GM12878 (cell line): ENCODE data around the gene OTUD3. TPM values are rescaled to one million over a fixed set of nuclear protein-coding genes. Genes with fewer than 3 reads are reported as not detected.

Experiments
- ATAC-seq: fragments of 200-7000 bp; cut with Tn5 transposase; 3 replicates; pipeline ENCODE4 v1.9.1; 2020; ENCODE audit warnings: mild to moderate bottlenecking, moderate library complexity
- BruUV-seq: library from RNA; stranded (reverse); fragments of 400-500 nt; replicated peaks from 2 replicates; lab custom pipeline; 2021; lab: Mats Ljungman, UMichigan
- CTCF ChIA-PET: fragments of 300-600 bp; sonication (Branson Sonifier 250); formaldehyde crosslinking; extraction: SDS; loops from one replicate; lab custom pipeline; 2021; ENCODE audit warnings: inconsistent platforms; lab: Yijun Ruan, JAX
- POLR2A ChIA-PET: fragments of 350-600 bp; formaldehyde crosslinking; extraction: SDS; loops from one replicate; lab custom pipeline; 2021; ENCODE audit warnings: inconsistent platforms; lab: Charles Lee
- RAD21 ChIA-PET: fragments of 300-600 bp; sonication (Branson Sonifier 250); formaldehyde crosslinking; loops from one replicate; lab custom pipeline; 2023; ENCODE audit warnings: antibody characterized with exemption; ENCODE audit not compliant: unreplicated experiment; lab: Charles Lee
- SMC1A ChIA-PET: fragments of 300-600 bp; sonication (Branson Sonifier 250); formaldehyde crosslinking; loops from one replicate; lab custom pipeline; 2023; ENCODE audit not compliant: unreplicated experiment, uncharacterized antibody; lab: Charles Lee
- DNase-seq: peaks from one replicate; pipeline ENCODE4 v3.0.0-alpha.2; 2011; ENCODE audit warnings: low read depth, low spot score
- FAIRE-seq: peaks from 3 replicates; lab custom pipeline; 2011; peaks lifted over from hg19 to GRCh38; lab: Jason Lieb, UNC
- H2AFZ ChIP-seq: 2 replicates; pipeline ENCODE4 v1.6.0; 2011; ENCODE audit warnings: low read depth, low read length, control low read depth; ENCODE audit not compliant: control insufficient read depth
- H3K27ac ChIP-seq: 2 replicates; pipeline ENCODE4 v1.5.1; 2011; ENCODE audit warnings: control low read depth; ENCODE audit not compliant: control insufficient read depth, insufficient read depth
- H3K27me3 ChIP-seq, 2 experiments: replicated peaks in 1 of 2; 2 replicates each; pipeline versions ENCODE4 v1.6.0 to v1.6.1; 2011; ENCODE audit warnings: low read length in 1 of 2; ENCODE audit not compliant: control insufficient read depth in 2 of 2, insufficient read depth in 2 of 2
- H3K36me3 ChIP-seq, 2 experiments: 2 replicates each; pipeline ENCODE4 v1.5.1; 2011; ENCODE audit warnings: low read length in 1 of 2; ENCODE audit not compliant: control insufficient read depth in 2 of 2, insufficient read depth in 2 of 2
- H3K4me1 ChIP-seq: 2 replicates; pipeline ENCODE4 v1.6.1; 2011; ENCODE audit warnings: mild to moderate bottlenecking, low read length, moderate library complexity, mixed read lengths; ENCODE audit not compliant: control insufficient read depth, insufficient read depth
- H3K4me2 ChIP-seq: 2 replicates; pipeline ENCODE4 v1.6.0; 2011; ENCODE audit warnings: control low read depth; ENCODE audit not compliant: control insufficient read depth, insufficient read depth
- H3K4me3 ChIP-seq: fragments of 200-600 bp; sonication (generic); 2 replicates; pipeline ENCODE4 v1.5.1; 2016
- H3K79me2 ChIP-seq: 2 replicates; pipeline ENCODE4 v1.6.0; 2011; ENCODE audit warnings: low read length; ENCODE audit not compliant: control insufficient read depth, insufficient read depth
- H3K9ac ChIP-seq: 2 replicates; pipeline ENCODE4 v1.8.0; 2011; ENCODE audit warnings: low read length, control low read depth, mixed read lengths; ENCODE audit not compliant: control insufficient read depth, insufficient read depth
- H3K9me3 ChIP-seq: replicated peaks from 3 replicates; pipeline ENCODE4 v1.5.1; 2011; ENCODE audit warnings: mild to moderate bottlenecking, low read length; ENCODE audit not compliant: control insufficient read depth, insufficient read depth
- H4K20me1 ChIP-seq: 2 replicates; pipeline ENCODE4 v1.6.0; 2011; ENCODE audit not compliant: control insufficient read depth, insufficient read depth
- BRCA1 ChIP-seq: IDR thresholded peaks from 2 replicates; pipeline ENCODE4 v1.6.1; 2011; ENCODE audit warnings: low read depth, low read length, improper control_type of control experiment
- CBX3 ChIP-seq: fragments of 200-600 bp; sonication (generic); IDR thresholded peaks from 2 replicates; pipeline ENCODE4 v1.6.1; 2016; ENCODE audit warnings: low read depth, borderline replicate concordance
- CHD4 ChIP-seq: fragments of 200-600 bp; sonication (generic); IDR thresholded peaks from 2 replicates; pipeline ENCODE4 v1.6.1; 2016; ENCODE audit warnings: mild to moderate bottlenecking
- EGR1 ChIP-seq, 2 experiments: IDR thresholded peaks; 1 replicate in 1 of 2; 2 replicates in 1 of 2; pipeline ENCODE4 v1.6.1; 2011 to 2012; ENCODE audit warnings: low read depth in 2 of 2, low read length in 2 of 2, borderline replicate concordance in 1 of 2, mild to moderate bottlenecking in 1 of 2, moderate library complexity in 1 of 2
- EP300 ChIP-seq, 2 experiments: fragments of 150-350 bp in 1 of 2; IDR thresholded peaks; 2 replicates each; pipeline ENCODE4 v1.6.1; 2011 to 2012; ENCODE audit warnings: low read depth in 2 of 2, low read length in 2 of 2, borderline replicate concordance in 1 of 2, improper control_type of control experiment in 1 of 2, inconsistent platforms in 1 of 2; ENCODE audit not compliant: control insufficient read depth in 1 of 2
- ETV6 ChIP-seq, 2 experiments: fragments of 450-650 bp in 1 of 2; IDR thresholded peaks in 1 of 2; conservative IDR thresholded peaks in 1 of 2; 2 replicates each; pipeline ENCODE4 v1.6.1; 2014; ENCODE audit warnings: antibody characterized with exemption in 1 of 2, borderline replicate concordance in 1 of 2, low read depth in 1 of 2, mild to moderate bottlenecking in 1 of 2, moderate library complexity in 1 of 2
- GABPA ChIP-seq: IDR thresholded peaks from 2 replicates; pipeline ENCODE4 v1.6.1; 2014; ENCODE audit warnings: antibody characterized with exemption, low read depth, mild to moderate bottlenecking, inconsistent platforms
- IRF5 ChIP-seq: fragments of 450-650 bp; IDR thresholded peaks from 2 replicates; pipeline ENCODE4 v1.6.1; 2017; ENCODE audit warnings: borderline replicate concordance
- NR2C2 ChIP-seq: IDR thresholded peaks from 2 replicates; pipeline ENCODE4 v1.6.1; 2011; ENCODE audit warnings: borderline replicate concordance, low read depth; ENCODE audit not compliant: control insufficient read depth, insufficient read length
- PAX8 ChIP-seq: fragments of 450-650 bp; IDR thresholded peaks from 2 replicates; pipeline ENCODE4 v1.6.1; 2017; ENCODE audit warnings: mild to moderate bottlenecking, moderate library complexity
- PML ChIP-seq: IDR thresholded peaks from 2 replicates; pipeline ENCODE4 v1.6.1; 2012; ENCODE audit warnings: low read length, inconsistent platforms
- POLR2AphosphoS2 ChIP-seq: IDR thresholded peaks from 2 replicates; pipeline ENCODE4 v1.6.1; 2011; ENCODE audit warnings: low read depth, mild to moderate bottlenecking, low read length, improper control_type of control experiment, moderate library complexity
- RCOR1 ChIP-seq: conservative IDR thresholded peaks from 2 replicates; pipeline ENCODE4 v1.6.1; 2012; ENCODE audit warnings: low read depth, low read length, improper control_type of control experiment
- RELA ChIP-seq: fragments of 450-650 bp; IDR thresholded peaks from 2 replicates; pipeline ENCODE4 v1.8.0; 2014; ENCODE audit warnings: borderline replicate concordance; ENCODE audit not compliant: partially characterized antibody
- SREBF2 ChIP-seq: IDR thresholded peaks from 2 replicates; pipeline ENCODE4 v1.6.1; 2012; ENCODE audit warnings: mild to moderate bottlenecking, low read length
- ZNF207 ChIP-seq: fragments of 450-650 bp; IDR thresholded peaks from 2 replicates; pipeline ENCODE4 v1.6.1; 2014; ENCODE audit warnings: antibody characterized with exemption, mild to moderate bottlenecking, borderline replicate concordance
- ZNF384 ChIP-seq: IDR thresholded peaks from 2 replicates; pipeline ENCODE4 v1.6.1; 2012; ENCODE audit warnings: low read depth, mild to moderate bottlenecking, low read length, improper control_type of control experiment, borderline replicate concordance
- ZNF622 ChIP-seq: fragments of 450-650 bp; IDR thresholded peaks from 2 replicates; pipeline ENCODE4 v1.6.1; 2017; ENCODE audit warnings: mild to moderate bottlenecking, inconsistent platforms
- WGBS: methylation state at CpG from one replicate; pipeline ENCODE4 v1.1.6; 2016; ENCODE audit warnings: low lambda C conversion rate; ENCODE audit not compliant: insufficient replicate concordance, insufficient coverage; ENCODE audit errors: missing lambda C conversion rate; 5-methylcytosine and 5-hydroxymethylcytosine counted together
- in situ Hi-C: fragments of 300-500 bp; cut with MboI; formaldehyde crosslinking; loops from 9 replicates; pipeline ENCODE4 v1.14.3; 2018; ENCODE audit warnings: mixed read lengths
- intact Hi-C: fragments of 100-400 bp; cut with micrococcal nuclease; formaldehyde crosslinking; loops from one replicate; pipeline ENCODE4 v1.14.2; 2022; ENCODE audit not compliant: unreplicated experiment
- polyA plus RNA-seq, 11 experiments: library from polyadenylated mRNA; depleted of rRNA in 4 of 11; unstranded in 6 of 11; stranded (reverse) in 5 of 11; fragments of >200 nt; fragmentation: Nextera tagmentation in 4 of 11; fragmentation: Illumina TruSeq in 1 of 11; extraction: Ambion mirVana in 4 of 11; extraction: Trizol in 1 of 11; gene quantifications; 1 replicate in 1 of 11; 2 replicates in 10 of 11; pipeline versions ENCODE4 v1.2.1 to v1.2.3, GENCODE V29; 2011 to 2016; ENCODE audit warnings: inconsistent platforms in 2 of 11, missing spikeins in 2 of 11, low read depth in 1 of 11
- total RNA-seq, 4 experiments: library from RNA; depleted of rRNA in 3 of 4; stranded (reverse); fragments of >200 nt in 3 of 4; fragmentation: Illumina TruSeq in 1 of 4; extraction: Trizol in 1 of 4; gene quantifications; 2 replicates each; pipeline versions ENCODE4 v1.2.1 to v1.2.3, GENCODE V29; 2013 to 2021

Gene OTUD3
- total and polyA plus RNA-seq, 10 of the 15 experiments (the other 5 are each of a cell fraction or from before 2014, with no cell fraction given): 0.77 to 8.9 (median 4.8) TPM

DNA sequence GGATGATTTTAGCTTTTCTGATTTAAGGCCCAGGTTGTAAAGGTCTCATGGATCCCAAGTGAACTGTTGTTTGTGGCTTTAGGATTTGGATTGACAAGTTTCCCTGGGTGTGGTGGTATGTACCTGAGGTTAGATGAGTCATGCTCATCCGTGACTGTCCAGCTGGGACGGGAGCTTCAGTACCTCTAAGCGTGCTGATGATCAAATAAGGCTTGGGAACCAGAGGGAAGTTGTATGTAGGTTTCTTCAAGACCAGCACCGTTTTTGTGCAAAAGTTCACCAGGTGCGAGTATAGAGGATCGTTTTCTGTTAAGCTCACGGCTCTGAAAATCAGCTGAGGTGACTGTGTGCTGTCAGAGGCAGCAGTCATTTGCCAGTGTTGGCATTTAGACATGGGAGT, 21.4 kb downstream of the OTUD3 start:
- WGBS: 100% methylated on average over 7 of the region's 7 CpGs
- ChIA-PET POLR2A (no interaction called here), CTCF (interaction anchor here (0.7 to 1.4 kb wide), 2 partner anchors 14 kb away, joined by 3 to 5 read pairs; no protein-coding TSS in a partner anchor), RAD21 (no interaction called here), SMC1A (no interaction called here)
- no peak overlapping the region for H2AFZ ChIP-seq
- H3K27ac ChIP-seq: no peak overlapping the region
- ATAC-seq (no peak), FAIRE-seq (no peak), DNase-seq (no peak)
- H3K36me3 ChIP-seq: peaks cover 5 to 32% of the 10 kb centered on the region in 2 experiments
- no peak for TF ChIP-seq NR2C2
- no peak for TF ChIP-seq ZNF622
- TF ChIP-seq ETV6 (conservative IDR thresholded peaks at IDR 0.05 in 1 of 2, IDR thresholded peaks at IDR 0.05 in 1 of 2; ENCODE audit: borderline replicate concordance in 1 of 2, low read depth in 1 of 2): no peak
- TF ChIP-seq SREBF2: no peak
- no peak for TF ChIP-seq RELA
- TF ChIP-seq PAX8: no peak
- TF ChIP-seq RCOR1: no peak
- no peak for TF ChIP-seq PML
- TF ChIP-seq CBX3: no peak
- TF ChIP-seq EGR1 (IDR thresholded peaks at IDR 0.05; ENCODE audit: borderline replicate concordance in 1 of 2, low read depth in 2 of 2, low read length in 2 of 2): no peak
- no peak for TF ChIP-seq IRF5
- no peak for TF ChIP-seq BRCA1
- no peak for TF ChIP-seq GABPA
- no peak for TF ChIP-seq ZNF384
- TF ChIP-seq EP300 (IDR thresholded peaks at IDR 0.05; ENCODE audit: borderline replicate concordance in 1 of 2, control insufficient read depth in 1 of 2, low read depth in 2 of 2, low read length in 2 of 2): no peak
- TF ChIP-seq POLR2AphosphoS2: no peak
- no peak for TF ChIP-seq ZNF207
- TF ChIP-seq CHD4: no peak
- no peaks in the 10 kb centered on the region for H3K27me3 ChIP-seq
- BruUV-seq: no TSS peak
- H3K4me1 ChIP-seq: no peaks in the 10 kb centered on the region
- intact Hi-C loops (no loop called here), in situ Hi-C loops (no loop called here)
- no peak overlapping the region for H3K9ac ChIP-seq
- no peaks in the 10 kb centered on the region for H4K20me1 ChIP-seq
- no peak overlapping the region for H3K4me3 ChIP-seq
- H3K4me2 ChIP-seq: no peak overlapping the region
- no peaks in the 10 kb centered on the region for H3K9me3 ChIP-seq
- no peaks in the 10 kb centered on the region for H3K79me2 ChIP-seq
